Measurements from ENCODE around the gene ZNF512B. TPM values are rescaled to one million over a fixed set of nuclear protein-coding genes. Genes with fewer than 3 reads are reported as not detected.
A peak's percentile ranks its signal among the peaks of the same experiment; 100 is the strongest.
"Not testable (repeated sequence)": the region's sequence is repeated elsewhere in the genome, so short reads cannot be mapped to it uniquely, and the experiment has no call there.

The ZNF512B gene
- total RNA-seq (ENCODE audit: unreplicated experiment) = 32.2 TPM
- long read RNA-seq, partial matches to known transcripts = 0 of 5 reads
- long read RNA-seq, other reads (novel, unspliced or antisense) = 5 of 5 reads

DNA sequence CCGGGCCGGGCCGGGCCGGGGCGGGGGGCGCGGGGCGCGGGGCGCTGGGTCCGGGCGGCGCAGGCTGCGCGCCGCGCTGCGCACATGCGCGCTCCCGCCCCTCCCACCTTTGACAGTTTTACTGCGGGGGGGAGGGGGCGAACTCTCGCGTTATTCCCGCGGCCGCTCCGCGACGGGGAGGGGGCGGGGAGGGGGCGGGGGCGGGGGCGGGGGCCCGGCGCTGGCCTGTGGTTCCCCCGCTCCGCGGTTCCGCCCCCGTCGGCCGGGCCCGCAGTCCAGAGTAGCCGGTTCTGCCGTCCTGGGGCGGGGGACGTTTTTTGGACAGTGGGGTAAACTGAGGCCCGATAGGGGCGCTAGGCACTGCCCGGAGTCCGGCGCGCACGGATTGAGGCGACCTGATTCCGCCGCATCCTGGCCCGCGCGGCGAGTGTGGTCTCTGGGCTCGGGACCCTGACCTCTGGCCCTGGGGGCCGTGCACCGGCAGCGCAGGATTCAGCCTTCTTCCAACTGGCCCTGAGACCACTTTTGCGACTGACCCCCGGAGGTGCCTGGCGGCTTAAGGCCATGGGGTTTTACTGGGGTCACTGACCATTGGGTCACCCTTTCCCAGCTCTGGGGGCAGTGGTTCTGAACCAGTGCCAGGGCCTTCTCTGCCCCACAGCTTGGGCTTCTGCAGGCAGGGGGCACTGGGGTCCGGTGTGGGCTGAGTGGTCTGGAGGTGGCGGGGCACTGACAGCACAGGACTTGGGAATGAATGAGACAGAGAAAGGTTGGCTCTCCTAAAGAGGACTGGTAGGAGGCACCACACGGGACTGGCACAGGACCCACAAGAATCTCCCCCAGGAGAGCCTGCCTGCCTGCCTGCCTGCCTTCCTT, at the start of gene ZNF512B:
Gene ZNF512B, minus strand, starts transcription at position 93 of the 876 bp plus-strand sequence. CDS start 1,980 bp downstream, outside the sequence.
- H3K27ac Mint-ChIP-seq (ENCODE audit: unreplicated experiment) = no peak within 1 kb of the TSS

GRCh38 chr20:64015635-64016034, 45.9 kb upstream of the ZNF512B start:
- Mint-ChIP-seq H3K36me3 (ENCODE audit: unreplicated experiment) (peaks cover 5% of the 10 kb centered on the region), H3K4me3 (ENCODE audit: unreplicated experiment) (no peak overlapping the region), H3K27ac (ENCODE audit: unreplicated experiment) (no peak overlapping the region), H3K4me1 (ENCODE audit: low read depth, unreplicated experiment) (no peaks in the 10 kb centered on the region), H3K27me3 (ENCODE audit: unreplicated experiment) (peaks cover 4% of the 10 kb centered on the region), H3K9me3 (ENCODE audit: unreplicated experiment) (peaks cover 3% of the 10 kb centered on the region)
- TF ChIP-seq, protein P1, sequence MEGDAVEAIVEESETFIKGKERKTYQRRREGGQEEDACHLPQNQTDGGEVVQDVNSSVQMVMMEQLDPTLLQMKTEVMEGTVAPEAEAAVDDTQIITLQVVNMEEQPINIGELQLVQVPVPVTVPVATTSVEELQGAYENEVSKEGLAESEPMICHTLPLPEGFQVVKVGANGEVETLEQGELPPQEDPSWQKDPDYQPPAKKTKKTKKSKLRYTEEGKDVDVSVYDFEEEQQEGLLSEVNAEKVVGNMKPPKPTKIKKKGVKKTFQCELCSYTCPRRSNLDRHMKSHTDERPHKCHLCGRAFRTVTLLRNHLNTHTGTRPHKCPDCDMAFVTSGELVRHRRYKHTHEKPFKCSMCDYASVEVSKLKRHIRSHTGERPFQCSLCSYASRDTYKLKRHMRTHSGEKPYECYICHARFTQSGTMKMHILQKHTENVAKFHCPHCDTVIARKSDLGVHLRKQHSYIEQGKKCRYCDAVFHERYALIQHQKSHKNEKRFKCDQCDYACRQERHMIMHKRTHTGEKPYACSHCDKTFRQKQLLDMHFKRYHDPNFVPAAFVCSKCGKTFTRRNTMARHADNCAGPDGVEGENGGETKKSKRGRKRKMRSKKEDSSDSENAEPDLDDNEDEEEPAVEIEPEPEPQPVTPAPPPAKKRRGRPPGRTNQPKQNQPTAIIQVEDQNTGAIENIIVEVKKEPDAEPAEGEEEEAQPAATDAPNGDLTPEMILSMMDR (IDR thresholded peaks at IDR 0.05; ENCODE audit: partially characterized antibody, unreplicated experiment) = no peak
- no peak for DNase-seq

More for the DNA sequence above, at the start of gene ZNF512B:
- Mint-ChIP-seq H3K36me3 (ENCODE audit: unreplicated experiment) (no peaks in the 10 kb centered on the region), H3K27me3 (ENCODE audit: unreplicated experiment) (peaks cover 9% of the 10 kb centered on the region), H3K9me3 (ENCODE audit: unreplicated experiment) (peaks cover 7% of the 10 kb centered on the region), H3K4me3 (ENCODE audit: unreplicated experiment) (peak within 1 kb of the TSS; percentile 79), H3K4me1 (ENCODE audit: low read depth, unreplicated experiment) (peaks cover 5% of the 10 kb centered on the region)
- TF ChIP-seq, protein P1 (IDR thresholded peaks at IDR 0.05; ENCODE audit: partially characterized antibody, unreplicated experiment) = no peak
- DNase-seq = peak; percentile 78

DNA sequence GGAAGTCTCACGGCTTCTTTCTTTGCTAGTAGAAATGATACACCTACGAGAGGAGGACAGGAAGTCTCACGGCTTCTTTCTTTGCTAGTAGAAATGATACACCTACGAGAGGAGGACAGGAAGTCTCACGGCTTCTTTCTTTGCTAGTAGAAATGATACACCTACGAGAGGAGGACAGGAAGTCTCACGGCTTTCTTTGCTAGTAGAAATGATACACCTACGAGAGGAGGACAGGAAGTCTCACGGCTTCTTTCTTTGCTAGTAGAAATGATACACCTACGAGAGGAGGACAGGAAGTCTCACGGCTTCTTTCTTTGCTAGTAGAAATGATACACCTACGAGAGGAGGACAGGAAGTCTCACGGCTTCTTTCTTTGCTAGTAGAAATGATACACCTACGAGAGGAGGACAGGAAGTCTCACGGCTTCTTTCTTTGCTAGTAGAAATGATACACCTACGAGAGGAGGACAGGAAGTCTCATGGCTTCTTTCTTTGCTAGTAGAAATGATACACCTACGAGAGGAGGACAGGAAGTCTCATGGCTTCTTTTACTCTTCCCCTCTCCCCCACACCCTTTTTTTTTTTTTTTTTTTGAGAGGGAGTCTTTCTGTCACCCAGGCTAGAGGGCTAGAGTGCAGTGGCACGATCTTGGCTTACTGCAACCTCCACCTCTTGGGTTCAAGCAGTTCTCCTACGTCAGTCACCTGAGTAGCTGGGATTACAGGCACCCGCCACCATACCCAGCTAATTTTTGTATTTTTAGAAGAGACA, 42.8 kb upstream of the ZNF512B start:
- not testable (repeated sequence) for H3K4me3 Mint-ChIP-seq (ENCODE audit: unreplicated experiment); H3K4me1 Mint-ChIP-seq (ENCODE audit: low read depth, unreplicated experiment); DNase-seq; H3K27ac Mint-ChIP-seq (ENCODE audit: unreplicated experiment); H3K27me3 Mint-ChIP-seq (ENCODE audit: unreplicated experiment); H3K9me3 Mint-ChIP-seq (ENCODE audit: unreplicated experiment)
- peaks cover 11% of the 10 kb centered on the region for H3K36me3 Mint-ChIP-seq (ENCODE audit: unreplicated experiment)

DNA sequence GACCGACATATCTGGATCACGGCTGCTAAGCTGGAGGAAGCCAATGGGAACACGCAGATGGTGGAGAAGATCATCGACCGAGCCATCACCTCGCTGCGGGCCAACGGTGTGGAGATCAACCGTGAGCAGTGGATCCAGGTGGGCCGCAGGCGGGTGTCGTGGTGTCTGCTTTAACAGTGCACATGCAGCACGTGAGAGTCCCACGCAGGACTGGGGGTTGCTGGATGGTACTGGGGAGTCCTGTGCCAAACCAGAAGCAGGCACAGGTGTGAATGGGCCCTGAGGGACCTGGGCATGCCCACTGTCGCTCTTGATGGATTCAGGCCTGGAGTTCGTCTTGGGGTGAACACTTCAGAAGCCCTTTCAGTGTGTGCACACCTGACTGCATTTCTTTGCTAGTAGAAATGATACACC, 41.6 kb upstream of the ZNF512B start:
- TF ChIP-seq, protein P1 (IDR thresholded peaks at IDR 0.05; ENCODE audit: partially characterized antibody, unreplicated experiment) = no peak
- no peak overlapping the region for H3K4me3 Mint-ChIP-seq (ENCODE audit: unreplicated experiment)
- no peaks in the 10 kb centered on the region for H3K27me3 Mint-ChIP-seq (ENCODE audit: unreplicated experiment)
- peaks cover 2% of the 10 kb centered on the region for H3K4me1 Mint-ChIP-seq (ENCODE audit: low read depth, unreplicated experiment)
- H3K9me3 Mint-ChIP-seq (ENCODE audit: unreplicated experiment) = peaks cover 4% of the 10 kb centered on the region
- peaks cover 9% of the 10 kb centered on the region for H3K36me3 Mint-ChIP-seq (ENCODE audit: unreplicated experiment)
- H3K27ac Mint-ChIP-seq (ENCODE audit: unreplicated experiment) = no peak overlapping the region
- no peak for DNase-seq

- no peak for DNase-seq
- Mint-ChIP-seq H3K27me3 (ENCODE audit: unreplicated experiment) (no peaks in the 10 kb centered on the region), H3K9me3 (ENCODE audit: unreplicated experiment) (peaks cover 4% of the 10 kb centered on the region), H3K4me1 (ENCODE audit: low read depth, unreplicated experiment) (peaks cover 2% of the 10 kb centered on the region), H3K36me3 (ENCODE audit: unreplicated experiment) (peaks cover 9% of the 10 kb centered on the region), H3K4me3 (ENCODE audit: unreplicated experiment) (no peak overlapping the region), H3K27ac (ENCODE audit: unreplicated experiment) (no peak overlapping the region)
- TF ChIP-seq, protein P1 (IDR thresholded peaks at IDR 0.05; ENCODE audit: partially characterized antibody, unreplicated experiment) = no peak
Measured at GRCh38 chr20:64010711-64011237, 41.0 kb upstream of the ZNF512B start.

All from glutamatergic neuron (in vitro differentiated cells).